GM23248 (cell line): ENCODE measurements around the gene PTPN1.

Experiments used
- EZH2 ChIP-seq: fragments of 200-600 bp; sonication (generic); IDR thresholded peaks from 2 replicates; pipeline ENCODE4 v1.6.1; 2018; ENCODE audit warnings: antibody characterized with exemption, mild to moderate bottlenecking; ENCODE audit not compliant: insufficient read depth, poor library complexity, severe bottlenecking
- EZH2phosphoT487 ChIP-seq: fragments of 200-600 bp; sonication (generic); IDR thresholded peaks from 2 replicates; pipeline ENCODE4 v1.6.1; 2018; ENCODE audit warnings: antibody characterized with exemption, moderate library complexity, mild to moderate bottlenecking, low read depth; ENCODE audit not compliant: insufficient read depth

- TF ChIP-seq EZH2 (no peak), EZH2phosphoT487 (no peak)
Observed at GRCh38 chr20:50481741-50482140, 28.4 kb upstream of the PTPN1 start.
